SU-DHL-6 (cell line): ENCODE results near the gene EPHB2.

Source experiments
- H2AFZ ChIP-seq: fragments of 200-600 bp; sonication (generic); 2 replicates; pipeline ENCODE4 v1.6.1; 2014; ENCODE audit warnings: low read depth, mild to moderate bottlenecking, moderate library complexity, mixed read lengths, antibody characterized with exemption, low read length; ENCODE audit not compliant: severe bottlenecking
- H3F3A ChIP-seq: fragments of 200-600 bp; shearing (Covaris generic); 2 replicates; pipeline ENCODE4 v1.6.0; 2016; ENCODE audit warnings: antibody characterized with exemption, mild to moderate bottlenecking; ENCODE audit not compliant: insufficient read depth
- H3K27ac ChIP-seq: fragments of 200-600 bp; sonication (generic); 2 replicates; pipeline ENCODE4 v1.5.1; 2016; ENCODE audit warnings: low read depth, mild to moderate bottlenecking, low read length, moderate library complexity, mixed read lengths
- H3K27me3 ChIP-seq: fragments of 200-600 bp; sonication (generic), shearing (Covaris generic); 2 replicates; pipeline ENCODE4 v1.6.0; 2014; ENCODE audit warnings: mild to moderate bottlenecking, low read length
- H3K36me3 ChIP-seq: fragments of 200-600 bp; sonication (generic); 2 replicates; pipeline ENCODE4 v1.6.1; 2014; ENCODE audit warnings: mild to moderate bottlenecking, low read length, mixed read lengths
- H3K4me2 ChIP-seq: fragments of 300-600, 200-600 bp; shearing (Covaris generic), sonication (generic); 2 replicates; pipeline ENCODE4 v1.6.0; 2014; ENCODE audit warnings: low read length, low read depth, mild to moderate bottlenecking; ENCODE audit not compliant: poor library complexity, severe bottlenecking
- H3K4me3 ChIP-seq: fragments of 200-600 bp; sonication (generic); 2 replicates; pipeline ENCODE4 v1.5.1; 2014; ENCODE audit warnings: antibody characterized with exemption, low read length, mild to moderate bottlenecking, mixed read lengths; ENCODE audit not compliant: insufficient read depth, poor library complexity, severe bottlenecking
- H3K79me2 ChIP-seq: fragments of 200-600 bp; sonication (generic); 2 replicates; pipeline ENCODE4 v1.6.1; 2014; ENCODE audit warnings: mild to moderate bottlenecking, low read length, moderate library complexity; ENCODE audit not compliant: insufficient read depth
- H3K9ac ChIP-seq: fragments of 200-600 bp; sonication (generic); 2 replicates; pipeline ENCODE4 v1.7.0; 2014; ENCODE audit warnings: mild to moderate bottlenecking, low read length
- H3K9me2 ChIP-seq: fragments of 200-600 bp; sonication (generic); replicated peaks from 2 replicates; pipeline ENCODE4 v1.6.1; 2014; ENCODE audit warnings: low read length; ENCODE audit not compliant: insufficient read depth
- H3K9me3 ChIP-seq: fragments of 200-600 bp; sonication (generic); 2 replicates; pipeline ENCODE4 v1.6.1; 2014; ENCODE audit warnings: low read length, mixed read lengths; ENCODE audit not compliant: insufficient read depth
- H4K20me1 ChIP-seq: fragments of 200-600 bp; sonication (generic); 2 replicates; pipeline ENCODE4 v1.6.1; 2014; ENCODE audit warnings: low read depth, mild to moderate bottlenecking, antibody characterized with exemption, low read length, moderate library complexity, mixed read lengths
- EZH2phosphoT487 ChIP-seq: fragments of 200-600 bp; sonication (generic), shearing (Covaris generic); conservative IDR thresholded peaks from 2 replicates; pipeline ENCODE4 v1.6.1; 2018; ENCODE audit warnings: mild to moderate bottlenecking, antibody characterized with exemption, low read length, moderate library complexity, mixed read lengths
- TF ChIP-seq, protein P1 (sequence below): fragments of 200-600 bp; sonication (generic); IDR thresholded peaks from one replicate; pipeline ENCODE4 v1.5.1; 2017; ENCODE audit warnings: antibody characterized with exemption, mild to moderate bottlenecking, low read length, moderate library complexity; ENCODE audit not compliant: insufficient read depth, poor library complexity, severe bottlenecking

The EPHB2 gene

DNA sequence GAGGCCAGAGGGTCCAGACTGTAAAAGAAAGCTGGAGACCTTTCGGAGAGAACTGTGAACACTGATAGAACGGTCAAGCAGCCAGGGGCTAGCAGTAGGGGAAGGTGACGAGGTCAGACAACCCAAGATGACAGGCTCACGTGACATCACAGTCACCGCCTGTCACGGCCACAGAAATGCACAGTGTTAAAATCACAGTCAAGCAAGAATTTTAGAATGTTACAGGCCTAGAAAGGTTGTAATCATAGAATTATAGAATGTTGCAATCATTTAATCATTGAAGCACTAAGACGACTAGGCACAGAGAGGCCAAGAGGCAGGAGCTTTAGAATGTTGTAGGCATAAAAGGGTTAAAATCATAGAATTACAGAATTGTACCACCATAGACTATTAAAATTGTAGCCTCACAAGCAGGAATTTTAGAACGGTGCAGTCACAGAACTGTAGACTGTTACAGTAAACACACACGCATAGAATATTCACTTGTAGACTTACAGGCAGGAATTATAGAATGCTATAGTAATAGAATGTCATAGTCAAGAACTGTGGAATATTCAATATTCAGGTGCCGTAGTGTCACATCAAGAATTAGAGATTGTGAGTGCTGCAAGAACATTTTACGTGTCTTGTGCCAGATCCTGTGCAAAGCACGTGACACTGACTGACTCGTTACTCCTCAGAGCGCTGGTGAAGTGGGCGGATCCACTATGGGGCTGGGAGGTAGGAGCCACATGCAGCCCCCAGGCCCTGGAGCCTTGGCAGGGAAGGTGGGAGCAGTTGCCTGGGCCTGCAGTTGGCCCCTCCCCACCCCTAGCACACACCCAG is 118.1 kb downstream of the EPHB2 start:
- Histone ChIP-seq H3F3A (no peaks in the 10 kb centered on the region), H3K9ac (no peak overlapping the region), H3K4me3 (no peak overlapping the region), H3K9me3 (no peaks in the 10 kb centered on the region), H4K20me1 (no peaks in the 10 kb centered on the region), H2AFZ (no peak overlapping the region), H3K4me2 (no peak overlapping the region), H3K27me3 (no peaks in the 10 kb centered on the region), H3K27ac (no peak overlapping the region), H3K79me2 (no peaks in the 10 kb centered on the region), H3K9me2 (no peaks in the 10 kb centered on the region), H3K36me3 (no peaks in the 10 kb centered on the region)
- TF ChIP-seq, protein P1, sequence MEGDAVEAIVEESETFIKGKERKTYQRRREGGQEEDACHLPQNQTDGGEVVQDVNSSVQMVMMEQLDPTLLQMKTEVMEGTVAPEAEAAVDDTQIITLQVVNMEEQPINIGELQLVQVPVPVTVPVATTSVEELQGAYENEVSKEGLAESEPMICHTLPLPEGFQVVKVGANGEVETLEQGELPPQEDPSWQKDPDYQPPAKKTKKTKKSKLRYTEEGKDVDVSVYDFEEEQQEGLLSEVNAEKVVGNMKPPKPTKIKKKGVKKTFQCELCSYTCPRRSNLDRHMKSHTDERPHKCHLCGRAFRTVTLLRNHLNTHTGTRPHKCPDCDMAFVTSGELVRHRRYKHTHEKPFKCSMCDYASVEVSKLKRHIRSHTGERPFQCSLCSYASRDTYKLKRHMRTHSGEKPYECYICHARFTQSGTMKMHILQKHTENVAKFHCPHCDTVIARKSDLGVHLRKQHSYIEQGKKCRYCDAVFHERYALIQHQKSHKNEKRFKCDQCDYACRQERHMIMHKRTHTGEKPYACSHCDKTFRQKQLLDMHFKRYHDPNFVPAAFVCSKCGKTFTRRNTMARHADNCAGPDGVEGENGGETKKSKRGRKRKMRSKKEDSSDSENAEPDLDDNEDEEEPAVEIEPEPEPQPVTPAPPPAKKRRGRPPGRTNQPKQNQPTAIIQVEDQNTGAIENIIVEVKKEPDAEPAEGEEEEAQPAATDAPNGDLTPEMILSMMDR, result no peak
- no peak for TF ChIP-seq EZH2phosphoT487

DNA sequence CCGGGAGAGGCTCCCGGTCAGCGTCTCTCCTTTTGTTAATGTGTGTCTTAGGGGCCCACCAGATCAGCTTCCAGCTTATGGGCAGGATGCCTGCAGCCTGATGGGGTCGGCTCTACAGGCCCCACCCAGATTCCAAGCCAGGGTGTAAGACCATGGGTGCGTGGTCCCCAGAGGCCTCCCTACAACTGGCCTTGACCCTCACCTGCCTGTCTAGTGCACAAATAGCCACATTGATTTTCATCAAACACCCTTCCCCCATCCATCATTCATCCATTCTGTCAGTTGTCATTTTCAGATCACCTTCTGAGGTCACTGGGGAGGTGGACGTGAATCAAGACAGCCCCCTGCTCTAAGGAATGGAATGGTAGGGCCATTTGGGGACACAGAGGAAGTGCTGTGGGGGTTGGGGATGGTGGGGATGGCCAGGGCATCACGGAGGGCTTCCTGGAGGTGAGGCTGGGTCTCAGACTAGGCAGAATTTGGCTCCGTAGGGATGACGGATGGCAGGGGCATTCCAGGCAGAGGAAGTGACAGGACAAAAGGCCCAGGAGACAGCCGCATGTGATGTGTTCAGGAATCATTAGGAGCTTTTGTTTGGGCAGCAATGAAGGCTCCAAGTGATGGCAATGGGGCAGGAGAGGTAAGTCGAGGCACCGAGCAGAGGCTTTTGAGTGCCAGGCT is 118.8 kb downstream of the EPHB2 start:
- no peaks in the 10 kb centered on the region for H3K79me2 ChIP-seq
- no peaks in the 10 kb centered on the region for H4K20me1 ChIP-seq
- no peak overlapping the region for H3K4me3 ChIP-seq
- no peak overlapping the region for H3K9ac ChIP-seq
- H3K36me3 ChIP-seq, result no peaks in the 10 kb centered on the region
- no peaks in the 10 kb centered on the region for H3F3A ChIP-seq
- no peak overlapping the region for H2AFZ ChIP-seq
- H3K27ac ChIP-seq, result no peak overlapping the region
- no peaks in the 10 kb centered on the region for H3K27me3 ChIP-seq
- TF ChIP-seq, protein P1, result no peak
- TF ChIP-seq EZH2phosphoT487, result no peak
- H3K9me3 ChIP-seq, result no peaks in the 10 kb centered on the region
- H3K9me2 ChIP-seq, result no peaks in the 10 kb centered on the region
- H3K4me2 ChIP-seq, result no peak overlapping the region

DNA sequence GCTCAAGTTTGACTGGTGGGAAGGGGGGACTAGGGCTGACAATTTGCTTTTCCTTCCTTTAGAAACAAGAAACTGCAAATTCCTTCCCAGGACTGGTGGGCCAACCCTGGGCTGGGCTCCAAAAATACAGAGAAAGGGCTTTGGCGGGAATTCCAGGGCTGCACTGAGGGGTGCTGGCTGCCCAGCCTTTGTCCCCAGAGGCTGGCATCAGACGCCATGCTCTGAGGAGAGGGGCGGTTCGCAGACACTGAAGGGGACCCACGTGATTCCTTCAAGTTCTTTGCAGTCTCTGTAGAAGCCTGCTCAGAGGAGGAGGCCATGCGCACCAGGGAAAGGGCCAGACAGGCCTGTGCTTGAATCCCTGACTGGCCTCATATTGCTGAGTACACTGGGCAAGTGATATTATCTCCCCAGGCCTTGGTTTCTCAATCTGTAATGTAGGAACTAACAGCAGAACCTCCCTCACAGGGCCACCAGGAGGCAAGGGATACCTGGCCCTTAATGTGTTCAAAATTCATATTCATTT is 119.5 kb downstream of the EPHB2 start:
- Histone ChIP-seq H3K36me3 (no peaks in the 10 kb centered on the region), H3K4me3 (no peak overlapping the region), H4K20me1 (no peaks in the 10 kb centered on the region), H3K4me2 (no peak overlapping the region), H3F3A (no peaks in the 10 kb centered on the region), H3K27me3 (no peaks in the 10 kb centered on the region), H3K9me3 (no peaks in the 10 kb centered on the region), H3K27ac (no peak overlapping the region), H3K79me2 (no peaks in the 10 kb centered on the region), H3K9me2 (no peaks in the 10 kb centered on the region), H2AFZ (no peak overlapping the region), H3K9ac (no peak overlapping the region)
- no peak for TF ChIP-seq EZH2phosphoT487
- TF ChIP-seq, protein P1, result no peak
